Measurements from ENCODE around the gene TRPM4.
"Not testable (repeated sequence)": the region's sequence is repeated elsewhere in the genome, so short reads cannot be mapped to it uniquely, and the experiment has no call there.

The TRPM4 gene

DNA sequence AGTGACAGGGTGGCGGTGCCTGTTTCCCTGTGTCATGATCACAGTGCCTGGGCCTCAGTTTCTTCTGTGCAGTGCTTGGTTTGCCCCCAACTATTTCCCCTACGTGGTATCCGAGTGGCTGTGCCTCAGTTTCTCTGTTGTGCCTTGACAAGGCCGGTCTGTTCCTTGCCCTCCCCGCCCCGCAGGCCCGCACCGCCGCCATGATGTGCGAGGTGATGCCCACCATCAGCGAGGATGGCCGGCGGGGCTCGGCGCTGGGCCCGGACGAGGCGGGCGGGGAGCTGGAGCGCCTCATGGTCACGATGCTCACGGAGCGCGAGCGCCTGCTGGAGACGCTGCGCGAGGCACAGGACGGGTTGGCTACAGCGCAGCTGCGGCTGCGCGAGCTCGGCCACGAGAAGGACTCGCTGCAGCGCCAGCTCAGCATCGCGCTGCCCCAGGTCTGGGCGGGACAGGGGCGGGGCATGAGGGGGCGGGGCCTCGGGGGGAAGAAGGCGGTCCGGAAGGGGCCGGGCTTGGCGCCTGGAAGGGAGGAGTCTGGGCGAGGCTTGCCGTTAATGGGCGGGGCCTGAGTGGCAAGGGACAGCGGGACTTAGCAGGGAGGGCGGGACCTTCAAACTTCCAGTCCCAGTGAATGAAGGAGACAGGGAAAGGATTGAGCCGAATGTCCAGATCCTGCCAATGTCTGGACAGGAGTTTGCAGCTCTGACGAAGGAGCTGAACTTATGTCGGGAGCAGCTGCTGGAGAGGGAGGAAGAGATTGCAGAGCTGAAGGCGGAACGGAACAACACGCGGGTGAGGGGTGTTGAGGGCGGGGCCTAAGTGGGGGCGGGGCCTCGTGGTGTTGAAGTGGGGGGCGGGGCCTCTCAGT, 29.7 kb upstream of the TRPM4 start:
- DNase-seq, result peak; percentile 94

DNA sequence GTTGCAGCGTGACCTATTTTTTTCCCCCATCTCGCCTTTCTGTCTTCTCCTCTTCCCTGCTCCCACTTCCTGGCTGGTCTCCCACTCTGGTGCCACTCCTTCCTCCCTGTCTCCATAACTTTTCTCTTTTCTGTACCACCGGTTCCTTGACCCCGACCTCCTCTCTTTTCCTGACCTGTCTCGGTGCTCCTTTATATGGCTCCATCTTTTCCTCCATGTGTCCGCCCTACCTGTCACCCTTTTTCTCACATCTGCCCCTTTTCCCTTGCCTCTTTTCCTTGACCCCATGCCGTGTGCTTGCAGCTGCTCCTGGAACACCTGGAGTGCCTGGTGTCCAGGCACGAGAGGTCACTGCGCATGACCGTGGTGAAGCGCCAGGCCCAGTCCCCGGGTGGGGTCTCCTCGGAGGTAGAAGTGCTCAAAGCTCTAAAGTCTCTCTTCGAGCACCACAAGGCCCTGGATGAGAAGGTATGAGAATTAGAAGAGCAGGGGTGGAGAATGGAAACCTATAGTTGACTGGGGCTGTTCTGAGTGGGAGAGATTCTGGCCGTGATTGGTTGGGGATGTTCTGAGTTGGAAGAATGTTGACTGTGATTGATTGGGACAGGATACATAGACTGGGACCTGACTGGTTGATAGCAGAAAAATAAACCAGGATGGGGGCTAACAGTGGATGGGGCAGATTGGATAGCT, 28.9 kb upstream of the TRPM4 start:
- DNase-seq, result no peak

DNA sequence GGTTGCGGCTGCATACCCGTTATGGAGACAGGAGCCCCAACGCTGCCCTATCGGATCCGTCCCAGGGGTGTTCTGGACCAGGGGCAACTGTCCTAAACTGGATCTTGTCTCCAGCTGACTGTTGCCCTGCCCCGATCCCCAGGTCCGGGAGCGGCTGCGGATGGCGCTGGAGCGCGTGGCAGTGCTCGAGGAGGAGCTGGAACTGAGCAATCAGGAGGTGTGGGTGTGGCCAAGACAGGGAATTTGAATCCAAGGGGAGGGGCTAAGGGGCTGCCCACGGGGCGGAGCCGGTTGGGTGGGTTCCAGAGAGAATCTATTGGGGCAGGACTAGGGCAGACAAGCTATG, 28.4 kb upstream of the TRPM4 start:
- DNase-seq, result no peak

DNA sequence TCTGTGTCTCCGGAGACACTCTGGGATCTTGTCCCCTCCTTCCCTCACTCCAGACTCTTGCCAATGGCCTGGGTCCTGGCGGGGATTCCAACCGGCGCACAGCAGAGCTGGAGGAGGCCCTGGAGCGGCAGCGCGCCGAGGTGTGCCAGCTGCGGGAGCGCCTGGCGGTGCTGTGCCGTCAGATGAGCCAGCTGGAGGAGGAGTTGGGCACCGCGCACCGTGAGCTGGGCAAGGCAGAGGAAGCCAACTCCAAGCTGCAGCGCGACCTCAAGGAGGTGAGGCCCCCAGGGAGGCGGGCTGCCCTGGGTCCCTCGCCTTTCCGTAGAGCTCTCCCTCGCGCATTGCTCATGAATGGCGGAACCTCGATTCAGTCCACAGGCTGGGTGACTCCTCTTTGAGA, 27.3 kb upstream of the TRPM4 start:
- no peak for DNase-seq

DNA sequence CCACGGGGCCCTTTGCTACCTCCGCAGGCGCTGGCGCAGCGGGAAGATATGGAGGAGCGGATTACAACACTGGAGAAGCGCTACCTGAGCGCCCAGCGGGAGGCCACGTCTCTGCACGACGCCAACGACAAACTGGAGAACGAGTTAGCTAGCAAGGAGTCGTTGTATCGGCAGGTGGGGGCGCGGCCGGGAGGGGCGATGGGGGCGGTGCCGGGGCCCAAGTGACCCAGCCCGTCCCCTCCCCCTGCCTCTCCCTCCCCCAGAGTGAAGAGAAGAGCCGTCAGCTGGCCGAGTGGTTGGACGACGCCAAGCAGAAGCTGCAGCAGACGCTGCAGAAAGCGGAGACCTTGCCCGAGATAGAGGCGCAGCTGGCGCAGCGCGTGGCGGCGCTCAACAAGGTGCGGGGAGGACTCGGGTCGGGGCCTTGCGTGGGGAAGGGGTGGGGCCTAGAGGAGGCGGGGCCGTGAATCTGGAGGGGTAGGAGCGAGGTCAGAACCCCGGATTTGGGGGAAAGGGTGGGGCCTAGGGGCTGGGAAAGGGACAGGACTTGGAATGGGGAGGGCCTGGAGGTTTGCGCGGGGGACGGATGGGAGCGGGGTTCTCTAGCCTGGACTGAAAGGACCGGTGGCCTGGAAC, 24.5 kb upstream of the TRPM4 start:
- no peak for DNase-seq

DNA sequence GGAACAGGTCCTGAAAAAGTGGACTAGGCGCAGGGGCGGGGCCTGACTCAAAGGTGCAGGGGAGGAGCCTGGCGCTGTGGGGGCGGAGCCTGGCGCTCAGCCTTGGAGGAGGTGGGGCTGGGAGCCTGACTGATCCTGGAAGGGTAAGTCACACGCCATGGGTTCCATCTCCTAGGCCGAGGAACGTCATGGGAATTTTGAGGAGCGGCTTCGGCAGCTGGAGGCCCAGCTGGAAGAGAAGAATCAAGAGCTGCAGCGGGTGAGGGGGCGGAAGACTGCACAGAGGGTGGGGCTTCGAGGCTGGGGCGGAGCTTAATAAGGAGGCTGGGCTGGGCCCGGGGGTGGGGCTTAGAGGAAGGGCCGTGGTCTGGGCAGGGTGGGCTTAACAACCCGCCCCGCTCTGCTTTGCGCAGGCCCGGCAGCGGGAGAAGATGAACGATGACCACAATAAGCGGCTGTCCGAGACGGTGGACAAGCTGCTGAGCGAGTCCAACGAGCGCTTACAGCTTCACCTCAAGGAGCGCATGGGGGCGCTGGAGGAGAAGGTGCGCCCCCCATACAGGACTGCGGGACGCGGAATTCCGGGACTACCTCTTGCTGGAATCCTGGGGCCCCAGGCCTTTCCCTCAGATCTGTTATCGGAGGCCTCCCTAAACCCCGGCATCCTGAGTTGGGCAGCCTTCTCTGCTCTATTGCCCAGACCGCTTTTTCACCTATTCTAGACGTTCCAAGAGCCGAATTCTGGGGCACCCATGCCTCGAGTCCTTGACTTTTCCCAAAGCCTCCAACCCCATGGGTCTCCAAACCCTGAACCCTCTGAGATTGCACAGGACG, 23.8 kb upstream of the TRPM4 start:
- peak; percentile 48 to 62 for DNase-seq

DNA sequence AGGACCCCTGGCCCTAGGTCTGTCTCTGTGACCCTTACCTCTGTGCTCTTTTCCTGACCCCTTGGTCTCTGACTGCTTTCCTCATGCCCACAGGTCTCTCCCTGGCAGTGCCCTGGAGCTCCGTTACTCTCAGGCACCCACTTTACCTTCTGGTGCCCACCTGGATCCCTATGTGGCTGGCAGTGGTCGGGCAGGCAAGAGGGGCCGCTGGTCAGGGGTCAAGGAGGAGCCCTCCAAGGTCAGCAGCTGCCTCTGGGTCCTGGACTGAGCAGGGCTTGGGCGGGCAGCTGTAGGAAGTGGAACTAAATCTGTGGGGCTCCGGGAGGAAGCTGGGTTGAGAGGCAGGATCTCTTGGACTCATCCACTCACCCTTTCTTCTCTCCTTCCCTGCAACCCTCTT, 21.9 kb upstream of the TRPM4 start:
- no peak for DNase-seq

DNA sequence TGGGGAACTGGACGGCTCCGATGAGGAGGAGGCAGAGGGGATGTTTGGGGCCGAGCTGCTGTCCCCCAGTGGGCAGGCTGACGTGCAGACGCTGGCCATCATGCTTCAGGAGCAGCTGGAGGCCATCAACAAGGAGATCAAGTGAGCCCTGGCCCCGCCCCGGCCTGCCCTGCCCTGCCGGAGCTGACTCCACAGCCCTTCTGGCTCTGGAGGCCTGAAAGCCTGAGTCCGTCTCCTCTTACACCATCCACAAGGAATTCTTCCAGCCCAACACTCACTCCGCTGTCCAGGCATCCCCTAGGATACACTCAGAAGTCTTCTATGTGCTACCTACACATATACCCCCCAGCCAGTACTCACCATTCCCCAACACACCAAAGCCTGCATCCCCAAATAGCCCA, 20.8 kb upstream of the TRPM4 start:
- DNase-seq, result no peak

DNA sequence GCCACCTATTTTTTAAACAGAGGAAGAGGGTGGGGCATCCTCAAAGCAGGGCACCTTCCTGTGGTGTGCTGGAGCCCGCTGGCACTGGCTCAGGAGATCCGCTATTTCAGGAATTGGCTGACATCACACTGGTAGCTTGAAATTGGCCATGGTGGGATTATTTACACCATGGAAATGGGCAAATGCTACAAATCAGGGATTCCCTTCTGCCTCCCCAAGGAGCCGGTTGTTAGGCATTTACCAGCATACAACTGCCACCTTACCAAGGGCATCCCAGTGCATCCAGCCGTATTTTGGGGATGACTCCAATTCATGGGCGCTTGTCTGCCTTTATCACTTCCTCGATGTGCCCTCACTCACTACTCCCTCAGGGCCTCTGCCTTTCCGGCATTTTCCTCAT, 16.6 kb upstream of the TRPM4 start:
- DNase-seq, result no peak

DNA sequence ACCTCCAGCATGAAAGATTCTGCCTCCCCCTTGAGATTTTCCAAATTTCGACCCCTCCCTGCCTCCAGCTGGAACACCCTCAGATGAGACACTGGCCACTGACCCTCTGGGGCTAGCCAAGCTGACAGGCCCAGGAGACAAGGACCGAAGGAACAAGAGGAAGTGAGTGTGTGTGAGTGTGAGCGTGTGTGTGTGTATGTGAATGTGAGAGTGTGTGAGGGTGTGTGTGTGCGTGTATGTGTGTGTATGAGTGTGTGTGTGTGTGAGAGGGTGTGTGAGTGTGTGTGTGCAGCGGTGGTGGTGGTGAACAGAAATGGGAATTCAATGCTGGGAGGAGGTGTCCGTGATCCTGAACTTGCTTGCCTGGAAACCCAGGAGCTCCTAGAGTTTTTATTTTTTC, 16.2 kb upstream of the TRPM4 start:
- DNase-seq, result no peak

DNA sequence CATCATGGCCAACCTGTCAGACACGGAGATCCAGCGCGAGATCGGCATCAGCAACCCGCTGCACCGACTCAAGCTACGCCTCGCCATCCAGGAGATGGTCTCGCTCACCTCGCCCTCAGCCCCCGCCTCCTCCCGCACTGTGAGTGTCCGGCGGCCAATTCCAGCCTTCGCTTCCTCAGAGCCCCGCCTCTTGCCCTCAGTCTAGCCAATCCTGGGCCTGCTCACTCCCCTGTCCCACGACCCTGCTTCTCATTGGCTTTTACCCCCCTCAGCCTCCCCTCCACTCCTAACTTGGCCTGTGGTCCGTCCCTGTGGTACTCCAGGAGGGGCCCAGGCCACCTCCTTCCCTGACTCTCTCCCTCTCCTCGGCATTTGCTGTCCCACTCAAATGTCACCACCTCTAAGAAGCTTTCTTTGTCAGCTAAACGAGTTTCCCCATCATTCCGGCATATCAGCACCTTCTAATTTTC, 14.7 kb upstream of the TRPM4 start:
- DNase-seq, result peak; percentile 61 to 65

DNA sequence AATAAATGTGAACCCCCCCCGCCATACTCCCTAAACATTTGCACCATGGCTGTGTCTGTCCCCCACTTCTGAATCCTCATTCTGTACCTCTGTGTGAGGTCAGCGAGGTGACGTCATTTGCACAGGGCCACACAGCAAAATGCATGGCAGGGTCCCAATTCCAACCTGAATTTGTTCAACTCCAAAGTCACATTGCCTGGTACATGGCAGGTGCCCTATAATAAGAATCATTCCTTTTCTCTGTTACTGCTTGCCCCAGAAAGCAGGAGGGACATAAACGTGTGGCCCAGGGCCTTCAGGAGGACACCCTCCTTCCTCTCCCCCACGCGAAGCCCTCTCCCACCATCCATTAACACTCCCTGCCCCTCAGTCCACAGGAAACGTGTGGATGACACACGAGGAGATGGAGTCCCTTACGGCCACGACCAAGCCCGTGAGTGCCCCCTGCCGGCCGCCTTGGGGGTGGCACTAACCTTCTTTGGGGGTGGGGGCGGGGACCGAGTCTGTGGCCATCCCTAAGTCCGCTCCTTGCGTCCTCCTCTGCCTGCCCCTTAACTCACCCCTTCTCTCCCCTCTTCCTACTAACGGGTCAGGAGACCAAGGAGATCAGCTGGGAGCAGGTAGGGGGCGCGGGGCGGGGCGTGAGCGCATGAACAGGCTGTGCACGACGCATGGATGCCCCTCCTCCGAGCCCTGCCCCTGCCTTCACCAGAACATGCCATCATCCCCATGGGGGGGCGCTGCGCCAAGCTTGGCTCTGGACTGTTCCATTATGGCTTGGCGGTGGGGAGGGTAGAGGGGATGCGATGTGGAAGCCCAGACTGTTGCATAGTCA, 11.8 kb upstream of the TRPM4 start:
- peak; percentile 85 to 88 for DNase-seq

DNA sequence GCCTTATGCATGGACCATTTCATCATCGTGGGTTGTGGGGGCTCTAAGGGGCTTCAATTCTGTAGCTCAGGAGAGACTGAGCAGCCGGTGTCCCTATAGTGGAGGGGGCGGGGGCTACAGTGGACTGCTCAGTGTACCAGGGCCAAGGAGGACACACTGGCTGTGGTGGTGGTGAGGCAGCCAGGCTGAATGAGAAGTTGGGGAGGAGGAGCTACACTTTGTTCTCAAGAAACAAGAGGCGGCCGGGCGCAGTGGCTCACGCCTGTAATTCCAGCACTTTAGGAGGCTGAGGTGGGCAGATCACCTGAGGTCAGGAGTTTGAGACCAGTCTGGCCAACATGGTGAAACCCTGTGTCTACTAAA, 11.2 kb upstream of the TRPM4 start:
- DNase-seq, result not testable (repeated sequence)

DNA sequence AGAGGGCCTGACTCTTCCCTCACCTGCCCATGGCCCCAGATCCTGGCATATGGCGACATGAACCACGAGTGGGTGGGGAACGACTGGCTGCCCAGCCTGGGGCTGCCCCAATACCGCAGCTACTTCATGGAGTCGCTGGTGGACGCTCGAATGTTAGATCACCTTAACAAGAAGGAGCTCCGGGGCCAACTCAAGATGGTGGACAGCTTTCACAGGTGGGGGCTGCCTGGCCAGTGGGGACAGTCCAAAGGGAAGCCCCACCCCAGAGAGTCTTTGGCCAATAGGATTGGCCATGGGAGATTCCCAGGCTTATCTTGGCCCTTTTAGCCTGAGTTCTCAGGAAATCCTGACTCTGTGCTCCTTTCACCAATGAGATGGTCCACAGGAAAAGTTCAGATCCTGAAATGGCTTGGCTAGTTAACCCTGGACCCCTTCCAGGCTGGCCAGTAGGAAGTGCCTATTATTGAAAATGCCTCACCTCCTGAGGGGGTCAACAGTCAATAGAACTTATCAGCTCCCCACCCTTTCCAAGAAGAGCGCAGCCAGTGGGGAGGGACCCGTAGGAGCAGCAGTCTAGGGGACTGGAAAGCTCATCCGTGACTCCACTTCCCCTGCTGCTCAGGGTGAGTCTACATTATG, 9.4 kb upstream of the TRPM4 start:
- no peak for DNase-seq

DNA sequence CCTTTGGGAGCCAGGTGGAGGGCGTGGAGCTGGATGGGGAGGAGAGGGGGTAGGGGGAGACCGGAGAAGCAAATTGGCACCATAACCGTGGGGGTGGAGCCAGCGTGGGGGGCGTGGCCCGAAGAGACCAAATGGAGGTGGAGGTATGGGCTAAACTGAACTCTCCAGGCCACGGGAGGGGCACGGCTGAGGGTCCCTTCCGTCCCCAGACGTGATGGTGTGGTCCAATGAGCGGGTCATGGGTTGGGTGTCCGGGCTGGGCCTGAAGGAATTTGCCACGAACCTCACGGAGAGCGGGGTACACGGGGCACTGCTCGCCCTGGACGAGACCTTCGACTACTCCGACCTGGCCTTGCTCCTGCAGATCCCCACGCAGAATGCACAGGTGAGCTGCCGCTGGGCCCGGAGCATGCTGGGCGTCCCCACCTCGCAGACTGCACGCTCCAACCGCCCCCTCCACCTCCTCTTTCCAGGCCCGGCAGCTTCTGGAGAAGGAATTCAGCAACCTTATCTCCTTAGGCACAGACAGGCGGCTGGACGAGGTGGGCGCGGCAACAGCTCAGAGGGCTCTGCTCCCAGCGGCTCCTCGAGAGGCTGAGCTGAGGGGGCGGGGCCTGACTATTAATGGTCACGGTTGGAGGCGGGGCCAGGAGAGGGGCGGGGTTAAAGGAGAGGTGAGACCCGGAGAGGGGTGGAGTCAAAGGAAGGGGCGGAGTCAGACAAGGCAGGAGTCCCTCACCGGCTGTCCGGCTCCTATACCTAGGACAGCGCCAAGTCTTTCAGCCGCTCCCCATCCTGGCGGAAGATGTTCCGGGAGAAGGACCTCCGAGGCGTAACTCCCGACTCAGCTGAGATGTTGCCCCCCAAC, 8.6 kb upstream of the TRPM4 start:
- peak; percentile 78 to 80 for DNase-seq

DNA sequence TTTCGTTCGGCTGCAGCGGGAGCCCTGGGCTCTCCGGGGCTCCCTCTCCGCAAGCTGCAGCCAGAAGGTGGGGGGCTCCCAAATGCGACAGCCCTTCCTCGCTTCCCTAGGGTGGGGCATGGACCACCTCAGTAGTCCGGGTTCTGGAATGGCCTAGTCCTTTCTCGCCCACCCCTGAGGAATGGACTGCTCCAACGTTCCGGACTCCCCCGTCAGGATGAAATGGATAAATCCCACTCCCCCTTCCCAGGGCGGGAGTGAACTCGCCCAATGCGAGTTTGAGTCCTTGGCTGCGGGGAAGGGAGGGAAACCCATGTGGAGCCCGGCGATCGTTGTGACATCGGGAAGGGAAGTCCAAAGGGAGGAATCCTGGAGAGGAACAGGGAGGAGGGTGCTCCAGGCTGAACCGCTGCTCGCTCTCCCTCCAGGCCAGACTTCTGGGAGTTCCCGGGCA, 7.9 kb upstream of the TRPM4 start:
- DNase-seq, result no peak

DNA sequence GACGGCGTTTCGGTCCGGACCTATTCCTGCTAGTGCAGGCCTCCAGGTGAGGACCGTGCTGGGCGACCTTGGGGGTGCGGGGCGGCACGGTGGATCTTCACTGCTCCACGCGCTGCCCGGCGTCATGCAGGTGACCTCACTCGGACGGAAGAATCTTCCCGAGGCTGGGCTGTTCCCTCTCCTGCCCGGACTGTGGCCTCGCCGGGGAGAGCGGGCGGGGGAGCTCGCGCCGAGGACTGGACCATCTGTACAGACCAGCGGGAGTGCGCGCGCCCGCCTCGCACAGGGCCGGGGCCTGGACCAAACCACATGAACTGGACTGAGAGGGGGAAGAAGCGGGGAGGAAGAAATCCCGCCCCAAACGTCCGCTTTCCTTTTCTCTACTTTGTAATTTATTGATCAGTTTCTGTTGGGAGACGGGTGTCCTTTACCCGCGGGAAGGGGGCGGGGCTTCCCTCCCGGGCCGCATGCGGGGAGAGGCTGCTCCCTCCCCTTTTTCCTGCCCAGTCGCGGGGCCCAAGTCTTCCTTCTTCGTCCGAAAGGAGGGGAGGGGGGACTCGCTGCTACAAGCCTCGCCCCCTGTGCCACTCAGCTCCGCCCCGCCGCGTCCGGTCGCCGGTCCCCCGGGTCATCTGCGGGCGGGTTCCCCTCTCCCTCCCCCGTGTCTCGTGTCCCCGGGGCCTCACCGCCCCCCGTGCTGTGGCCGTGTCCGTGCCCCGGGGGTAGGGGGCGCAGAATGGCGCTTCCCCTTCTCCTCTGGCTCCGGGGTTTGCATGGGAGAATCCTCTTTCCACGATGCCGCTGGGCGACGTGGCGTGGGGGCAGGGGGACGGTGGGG, 7.3 kb upstream of the TRPM4 start:
- DNase-seq, result no peak

DNA sequence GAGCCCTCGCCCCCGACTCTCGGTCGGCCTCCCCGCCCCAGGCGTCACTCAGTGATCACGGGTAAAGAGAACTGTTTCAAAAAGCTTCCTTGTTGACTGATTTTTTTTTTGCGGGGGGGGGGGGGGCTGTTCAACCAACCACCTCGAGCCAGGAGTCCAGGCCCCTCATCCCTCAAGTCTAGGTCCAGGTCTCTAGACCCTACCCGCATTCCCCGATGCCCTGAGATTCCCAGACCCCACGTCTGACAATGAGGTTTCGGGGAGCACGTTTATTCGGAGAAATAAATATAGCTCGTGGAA, 6.7 kb upstream of the TRPM4 start:
- DNase-seq, result no peak

DNA sequence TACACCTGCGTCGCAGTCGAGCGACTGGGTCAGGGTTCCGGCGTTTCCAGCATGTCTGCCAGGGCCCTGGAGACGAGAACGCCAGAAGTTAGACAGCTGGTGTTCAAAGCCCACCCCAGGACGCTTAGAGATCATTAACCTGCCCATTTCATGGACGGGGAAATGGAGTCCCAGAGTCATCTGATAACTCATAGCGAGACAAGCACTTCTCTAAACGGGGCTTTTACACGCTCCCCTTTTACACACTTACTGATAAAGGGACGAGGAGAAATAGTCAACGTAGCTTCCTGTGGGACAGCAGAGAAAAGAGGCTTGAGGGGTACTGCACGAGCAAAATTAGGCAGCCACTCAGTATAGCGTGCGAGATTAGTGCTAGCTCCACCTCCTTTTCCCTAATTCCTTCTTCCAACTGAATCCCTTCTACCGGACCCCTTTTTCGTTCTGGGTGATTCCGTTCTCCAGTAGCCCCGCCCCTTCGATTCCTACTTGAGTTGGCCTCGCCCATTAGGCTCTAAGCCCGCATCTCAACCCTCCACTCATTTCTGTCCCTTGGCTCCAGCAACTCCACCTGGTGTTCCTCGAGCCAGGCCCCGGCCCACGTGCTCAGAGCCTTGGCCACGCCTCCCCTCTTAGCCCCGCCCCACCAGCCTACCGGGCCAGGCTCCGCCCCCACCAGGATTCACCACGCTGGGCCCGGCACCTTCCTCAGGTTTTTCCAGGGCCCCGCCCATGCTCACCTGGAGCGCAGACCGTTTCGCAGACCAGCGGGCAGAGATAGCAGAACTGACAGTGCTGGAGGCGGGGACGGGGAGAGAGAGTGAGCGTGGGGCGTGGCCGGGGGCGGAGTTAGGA, 6.1 kb upstream of the TRPM4 start:
- DNase-seq, result no peak

Data from stimulated activated CD4-positive, alpha-beta T cell treated with anti-CD3 and anti-CD28 coated beads, Interleukin-2, amount 100 ng/mL, for 48 hours (primary cell).